ENCODE results near the gene SASH1.

GRCh38 chr6:148465011-148465335 is 122.3 kb downstream of the SASH1 start:
- TF ChIP-seq CTCF (IDR thresholded peaks at IDR 0.05; ENCODE audit: poor library complexity): no peak
- no peak for TF ChIP-seq EZH2 (IDR thresholded peaks at IDR 0.05; ENCODE audit: borderline replicate concordance)
